Measurements from ENCODE around the gene PRDM4. TPM values are rescaled to one million over a fixed set of nuclear protein-coding genes. Genes with fewer than 3 reads are reported as not detected.

Gene PRDM4
- total and polyA plus RNA-seq, 2 of the 4 experiments (the other 2 are of a cell fraction) = 20.1 to 26.7 TPM

DNA sequence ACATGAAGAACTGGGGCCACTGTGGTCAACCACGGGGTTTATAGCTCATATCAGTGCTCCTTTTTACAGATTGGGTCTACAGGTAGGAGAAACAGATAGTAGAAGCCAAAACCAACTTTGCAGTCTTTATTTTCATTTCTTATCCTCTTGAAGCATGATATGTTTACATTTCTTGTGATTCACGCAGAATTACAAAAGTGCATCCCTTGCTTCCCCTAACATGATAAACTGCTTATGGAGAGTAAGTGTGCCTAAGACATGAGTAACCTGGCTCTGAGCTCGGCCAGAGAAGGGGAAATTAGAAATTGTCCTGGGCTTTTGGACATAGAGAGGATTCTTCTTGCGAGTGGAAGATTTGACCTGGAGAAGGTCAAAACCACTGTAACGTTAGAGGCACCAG is 56.9 kb downstream of the PRDM4 start:
- no peak overlapping the region for H2BK120ac ChIP-seq (ENCODE audit: low read depth, low read length)
- H3K9ac ChIP-seq (ENCODE audit: low read depth, low read length) = no peak overlapping the region
- no peak overlapping the region for H2AK9ac ChIP-seq (replicated peaks; ENCODE audit: low read depth, low read length, poor library complexity)
- no peak overlapping the region for H4K91ac ChIP-seq (ENCODE audit: insufficient read depth, low read depth, low read length)
- H3K23ac ChIP-seq (ENCODE audit: low read depth, low read length) = no peak overlapping the region
- no peak overlapping the region for H3K14ac ChIP-seq (replicated peaks; ENCODE audit: low read depth, low read length)
- H3K9me1 ChIP-seq (ENCODE audit: insufficient read depth, low read length) = no peaks in the 10 kb centered on the region
- in situ Hi-C loops (cut with MboI; ENCODE audit: low sequenced_read_pairs) (loop anchor here (5.0 kb wide), 1 partner anchor 38 kb away; no protein-coding TSS in a partner anchor), intact Hi-C loops (cut with micrococcal nuclease) (loop anchor here (5.0 kb wide), 1 partner anchor 43 kb away; no protein-coding TSS in a partner anchor), dilution Hi-C loops (cut with HindIII; ENCODE audit: low sequenced_read_pairs, unreplicated experiment) (no loop called here)
- H3K27me3 ChIP-seq (ENCODE audit: control insufficient read depth, insufficient read depth, low read length) = no peaks in the 10 kb centered on the region
- H4K8ac ChIP-seq (ENCODE audit: low read depth in 2 of 2, low read length in 2 of 2) = no peak overlapping the region
- ATAC-seq (ENCODE audit: low read depth) (peak; percentile 82), DNase-seq (peak; percentile 74)
- H3K27ac ChIP-seq (ENCODE audit: insufficient read depth, low read length) = no peak overlapping the region
- H3K4me3 ChIP-seq (ENCODE audit: insufficient read depth, low read depth, low read length) = no peak overlapping the region
- H3K18ac ChIP-seq (ENCODE audit: low read depth, low read length) = no peak overlapping the region
- no peak overlapping the region for H2AFZ ChIP-seq (replicated peaks; ENCODE audit: low read length, poor library complexity)
- H3K4ac ChIP-seq (ENCODE audit: low read depth, low read length) = no peak overlapping the region
- no peak overlapping the region for H2BK20ac ChIP-seq (ENCODE audit: low read depth, low read length)
- no peak overlapping the region for H4K5ac ChIP-seq (ENCODE audit: low read depth, low read length)
- no peaks in the 10 kb centered on the region; the same call in 1 of the 2 replicates for H4K20me1 ChIP-seq (ENCODE audit: insufficient read depth, low read length)
- H3K4me2 ChIP-seq (ENCODE audit: low read depth, low read length) = no peak overlapping the region
- POLR2A ChIA-PET (ENCODE audit: unreplicated experiment) = interaction anchor here (0.5 kb wide), 1 partner anchor 900 kb away, joined by 5 read pairs; no protein-coding TSS in a partner anchor
- H3K9me3 ChIP-seq (ENCODE audit: control insufficient read depth, insufficient read depth, low read length) = peaks cover 2% of the 10 kb centered on the region; the same call in 1 of the 2 replicates
- H2AK5ac ChIP-seq (ENCODE audit: low read depth, low read length) = no peak overlapping the region
- H3K36me3 ChIP-seq (ENCODE audit: control insufficient read depth, insufficient read depth, low read length) = peaks cover 35% of the 10 kb centered on the region
- TF ChIP-seq, protein P1, sequence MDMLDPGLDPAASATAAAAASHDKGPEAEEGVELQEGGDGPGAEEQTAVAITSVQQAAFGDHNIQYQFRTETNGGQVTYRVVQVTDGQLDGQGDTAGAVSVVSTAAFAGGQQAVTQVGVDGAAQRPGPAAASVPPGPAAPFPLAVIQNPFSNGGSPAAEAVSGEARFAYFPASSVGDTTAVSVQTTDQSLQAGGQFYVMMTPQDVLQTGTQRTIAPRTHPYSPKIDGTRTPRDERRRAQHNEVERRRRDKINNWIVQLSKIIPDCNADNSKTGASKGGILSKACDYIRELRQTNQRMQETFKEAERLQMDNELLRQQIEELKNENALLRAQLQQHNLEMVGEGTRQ (IDR thresholded peaks at IDR 0.05; ENCODE audit: low read depth, low read length) = no peak
- TF ChIP-seq RCOR1 (IDR thresholded peaks at IDR 0.05; ENCODE audit: insufficient replicate concordance, low read length) (no peak), BHLHE40 (IDR thresholded peaks at IDR 0.05; ENCODE audit: low read depth, low read length) (0 out of 2 replicates have a peak, but pooled peaks have one; percentile 37), SMC3 (IDR thresholded peaks at IDR 0.05; ENCODE audit: low read depth, low read length) (no peak), RAD21 (IDR thresholded peaks at IDR 0.05; ENCODE audit: low read length) (no peak), CEBPB (IDR thresholded peaks at IDR 0.05; ENCODE audit: low read depth, low read length) (0 out of 2 replicates have a peak, but pooled peaks have one; percentile 31), NFE2L2 (IDR thresholded peaks at IDR 0.05; ENCODE audit: low read depth, low read length) (no peak), FOS (IDR thresholded peaks at IDR 0.05; ENCODE audit: low read depth, low read length) (peak; percentile 37; the same call in 1 of the 2 replicates), MAZ (IDR thresholded peaks at IDR 0.05; ENCODE audit: borderline replicate concordance, low read depth, low read length) (no peak), CHD1 (IDR thresholded peaks at IDR 0.05; ENCODE audit: low read depth, low read length) (no peak)
- H3K79me1 ChIP-seq (ENCODE audit: low read depth in 1 of 2, low read length in 2 of 2) = peaks cover 5 to 9% of the 10 kb centered on the region in 2 experiments; a peak in 3 of 4 replicates
- H2BK5ac ChIP-seq (ENCODE audit: low read depth, low read length, poor library complexity, severe bottlenecking) = no peak overlapping the region
- H3K56ac ChIP-seq (ENCODE audit: extremely low read depth, insufficient read depth, low read length) = no peak overlapping the region
- no peak overlapping the region for H2BK15ac ChIP-seq (ENCODE audit: low read depth, low read length)
- CTCF ChIA-PET = interaction anchor here (0.8 kb wide), 1 partner anchor 182 kb away, joined by 3 read pairs; no protein-coding TSS in a partner anchor
- WGBS, 2 experiments (ENCODE audit: extremely low coverage in 2 of 2, insufficient read length in 1 of 2) = no CpG with 5 or more reads among the region's 5 CpGs
- H3K4me1 ChIP-seq (ENCODE audit: control insufficient read depth, insufficient read depth, low read length) = peaks cover 2% of the 10 kb centered on the region; the same call in 1 of the 2 replicates
- no TSS peak for BruUV-seq (replicated peaks)
